VCaP (cell line): ENCODE data around the gene POU2AF3.
A peak's percentile ranks its signal among the peaks of the same experiment; 100 is the strongest.

ENCODE experiments used
- H3K27ac ChIP-seq: fragments of 450-650 bp; 2 replicates; pipeline ENCODE4 v1.5.1; 2017
- TF ChIP-seq, protein P1 (sequence below): fragments of 450-650 bp; conservative IDR thresholded peaks from 2 replicates; pipeline ENCODE4 v1.5.1; 2017; ENCODE audit warnings: mild to moderate bottlenecking, moderate library complexity

The POU2AF3 gene, protein sequence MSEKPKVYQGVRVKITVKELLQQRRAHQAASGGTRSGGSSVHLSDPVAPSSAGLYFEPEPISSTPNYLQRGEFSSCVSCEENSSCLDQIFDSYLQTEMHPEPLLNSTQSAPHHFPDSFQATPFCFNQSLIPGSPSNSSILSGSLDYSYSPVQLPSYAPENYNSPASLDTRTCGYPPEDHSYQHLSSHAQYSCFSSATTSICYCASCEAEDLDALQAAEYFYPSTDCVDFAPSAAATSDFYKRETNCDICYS

DNA sequence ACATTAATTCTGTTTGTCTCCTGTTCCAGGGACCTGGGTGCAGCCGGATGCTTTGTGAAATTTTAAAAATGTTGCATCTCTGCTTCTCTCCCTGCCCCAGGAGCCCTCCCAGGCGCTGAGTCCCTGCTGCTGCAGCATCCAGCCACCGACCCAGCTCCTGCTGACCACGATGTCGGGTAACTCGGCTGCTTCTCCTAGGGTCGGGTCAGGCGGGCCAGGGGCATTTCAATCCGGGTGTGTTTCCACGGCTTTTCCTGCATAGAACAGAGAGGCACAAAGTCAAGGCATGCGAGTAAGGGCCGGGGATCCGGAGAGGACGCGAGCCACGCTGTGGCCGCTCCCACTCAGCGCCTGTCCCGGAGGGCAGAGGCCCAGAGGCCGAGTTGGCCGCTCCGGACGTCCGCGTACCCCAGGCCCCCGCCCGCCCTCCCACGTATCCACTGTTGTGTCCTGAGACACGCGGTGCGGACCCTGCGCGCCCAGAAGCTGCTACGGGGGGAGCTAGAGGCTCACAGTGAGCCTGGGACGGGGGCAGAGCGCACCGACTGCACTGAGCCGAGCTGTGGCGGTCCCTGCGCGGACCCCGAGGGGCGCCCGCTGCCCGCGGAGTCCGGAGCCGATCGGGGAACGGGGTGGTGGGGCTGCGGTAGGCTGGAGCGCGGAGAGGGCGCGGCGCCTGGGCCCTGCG lies at the start of gene POU2AF3:
Gene POU2AF3 (plus strand): TSS at position 134 of the 688 bp plus-strand sequence. CDS start 36 bp downstream, at position 170.
- H3K27ac ChIP-seq: peak within 1 kb of the TSS; percentile 95
- TF ChIP-seq, protein P1, sequence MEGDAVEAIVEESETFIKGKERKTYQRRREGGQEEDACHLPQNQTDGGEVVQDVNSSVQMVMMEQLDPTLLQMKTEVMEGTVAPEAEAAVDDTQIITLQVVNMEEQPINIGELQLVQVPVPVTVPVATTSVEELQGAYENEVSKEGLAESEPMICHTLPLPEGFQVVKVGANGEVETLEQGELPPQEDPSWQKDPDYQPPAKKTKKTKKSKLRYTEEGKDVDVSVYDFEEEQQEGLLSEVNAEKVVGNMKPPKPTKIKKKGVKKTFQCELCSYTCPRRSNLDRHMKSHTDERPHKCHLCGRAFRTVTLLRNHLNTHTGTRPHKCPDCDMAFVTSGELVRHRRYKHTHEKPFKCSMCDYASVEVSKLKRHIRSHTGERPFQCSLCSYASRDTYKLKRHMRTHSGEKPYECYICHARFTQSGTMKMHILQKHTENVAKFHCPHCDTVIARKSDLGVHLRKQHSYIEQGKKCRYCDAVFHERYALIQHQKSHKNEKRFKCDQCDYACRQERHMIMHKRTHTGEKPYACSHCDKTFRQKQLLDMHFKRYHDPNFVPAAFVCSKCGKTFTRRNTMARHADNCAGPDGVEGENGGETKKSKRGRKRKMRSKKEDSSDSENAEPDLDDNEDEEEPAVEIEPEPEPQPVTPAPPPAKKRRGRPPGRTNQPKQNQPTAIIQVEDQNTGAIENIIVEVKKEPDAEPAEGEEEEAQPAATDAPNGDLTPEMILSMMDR: no peak

DNA sequence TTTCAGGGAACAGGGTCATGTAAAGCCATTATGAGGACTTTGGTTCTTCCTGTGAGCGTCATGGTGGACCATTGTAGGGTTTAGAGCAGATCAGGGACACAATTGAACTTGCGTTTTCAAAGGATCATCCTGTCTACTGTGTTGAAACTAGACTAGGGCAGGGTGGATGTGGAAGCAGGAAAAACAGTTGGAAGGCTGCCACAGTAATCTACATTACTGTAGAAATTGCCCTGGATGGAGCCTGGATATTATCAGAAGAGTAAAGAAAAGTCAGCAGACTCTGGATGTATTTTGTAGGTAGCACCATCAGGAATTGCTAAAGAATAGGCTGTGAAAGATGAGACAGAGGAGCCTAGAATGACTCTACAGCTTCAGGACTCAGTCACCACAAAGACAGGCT lies 47.4 kb upstream of the POU2AF3 start:
- TF ChIP-seq, protein P1: no peak
- no peak overlapping the region for H3K27ac ChIP-seq

DNA sequence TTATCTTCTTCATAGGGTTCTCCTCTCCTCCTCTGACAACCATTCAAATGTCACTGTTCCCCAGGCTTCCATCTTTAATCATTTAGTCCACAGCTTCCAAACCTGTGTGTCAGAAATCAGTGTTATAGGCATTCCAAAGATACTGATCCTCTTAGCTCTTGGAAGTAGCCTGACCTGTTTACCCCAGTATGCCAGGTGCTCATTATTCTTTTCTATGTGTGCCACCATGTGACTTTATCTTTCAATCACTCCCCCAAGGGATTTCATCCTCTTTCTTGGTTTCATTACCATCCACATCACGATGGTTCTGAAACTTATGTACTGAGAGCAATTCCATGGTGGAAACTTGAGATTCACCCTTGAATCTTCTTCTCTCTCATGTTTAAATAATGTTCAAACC lies 45.2 kb upstream of the POU2AF3 start:
- TF ChIP-seq, protein P1: no peak
- no peak overlapping the region for H3K27ac ChIP-seq

DNA sequence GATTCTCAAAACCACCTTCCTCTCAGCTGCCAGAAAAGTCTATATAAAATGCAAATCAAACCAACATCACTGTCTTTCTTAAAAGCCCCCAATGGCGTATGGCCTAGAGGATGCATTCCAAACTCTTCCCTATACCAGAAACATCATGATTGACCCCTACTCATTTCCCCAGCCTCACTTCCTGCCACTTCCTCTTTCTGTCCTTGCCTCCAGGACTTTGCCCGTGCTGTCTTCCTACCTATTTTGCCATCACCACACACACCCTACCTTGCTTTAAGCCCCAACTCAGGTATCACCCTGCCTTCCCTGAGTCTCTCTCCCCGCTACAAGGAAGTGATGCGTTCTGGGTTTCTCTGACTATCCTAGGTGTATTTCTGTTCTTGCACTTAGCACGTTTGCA lies 44.7 kb upstream of the POU2AF3 start:
- TF ChIP-seq, protein P1: no peak
- H3K27ac ChIP-seq: no peak overlapping the region

DNA sequence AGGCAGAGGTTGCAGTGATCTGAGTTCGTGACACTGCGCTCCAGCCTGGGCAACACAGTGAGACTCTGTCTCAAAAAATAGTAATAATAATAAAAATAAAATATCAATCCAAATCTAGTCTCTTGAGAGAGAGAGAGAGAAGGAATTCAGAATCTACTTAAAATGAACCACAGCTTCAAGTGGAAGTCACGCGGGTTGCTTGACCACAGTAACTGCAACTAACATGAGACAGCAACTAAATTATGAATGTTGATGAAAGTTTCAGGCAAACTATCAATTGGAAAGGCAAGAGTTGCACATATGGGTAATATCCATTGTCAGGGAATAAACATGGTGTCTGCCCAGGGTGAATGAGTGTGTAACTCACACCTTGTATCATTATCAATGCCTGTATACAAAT lies 40.3 kb upstream of the POU2AF3 start:
- no peak overlapping the region for H3K27ac ChIP-seq
- TF ChIP-seq, protein P1: no peak

DNA sequence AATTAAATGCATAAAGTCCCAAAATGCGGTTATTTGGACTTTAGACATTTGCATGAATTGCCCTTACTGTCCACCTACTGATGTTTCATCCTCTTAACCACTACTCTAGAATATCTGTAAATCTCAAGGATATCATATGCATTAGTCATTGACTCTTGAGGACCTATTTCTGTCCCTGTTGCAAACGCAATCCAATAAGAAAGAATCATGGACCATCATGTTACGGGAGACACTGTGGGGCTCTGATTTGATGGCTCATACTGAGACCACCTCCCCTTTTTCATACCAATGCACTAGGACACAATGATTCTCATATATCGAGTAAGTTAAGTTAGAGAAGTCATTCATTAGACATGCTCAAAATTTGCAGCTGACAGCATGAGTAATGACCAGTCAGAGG lies 38.5 kb upstream of the POU2AF3 start:
- TF ChIP-seq, protein P1: no peak
- no peak overlapping the region for H3K27ac ChIP-seq

DNA sequence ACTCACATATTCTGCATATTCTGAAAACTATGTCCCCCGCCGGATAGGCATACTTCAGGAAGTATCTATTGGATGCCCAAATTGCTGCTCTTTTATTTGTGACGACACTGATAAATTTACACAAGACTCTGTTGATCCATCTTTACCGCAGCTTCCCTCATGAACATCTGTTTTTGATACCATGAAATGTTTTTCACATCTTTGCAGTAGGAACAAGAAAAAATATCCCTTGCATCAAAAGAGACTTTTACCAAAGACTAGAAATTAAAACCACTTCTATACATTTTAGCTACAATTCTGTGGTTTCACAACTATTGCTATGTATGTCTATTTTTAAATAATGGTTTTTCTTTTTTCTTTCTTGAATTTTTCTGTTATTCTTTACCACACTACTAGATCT lies 37.5 kb upstream of the POU2AF3 start:
- no peak overlapping the region for H3K27ac ChIP-seq
- TF ChIP-seq, protein P1: no peak
